HFF-Myc (cell line): Measurements from ENCODE around the gene MEOX1.
"Not testable (repeated sequence)": the region's sequence is repeated elsewhere in the genome, so short reads cannot be mapped to it uniquely, and the experiment has no call there.

ENCODE experiments used
- DNase-seq: peaks from one replicate; pipeline ENCODE4 v3.0.0-alpha.2; 2011; ENCODE audit warnings: low read depth; ENCODE audit errors: extremely low read depth
- H3K4me3 ChIP-seq: replicated peaks from 2 replicates; pipeline ENCODE4 v1.5.1; 2011; ENCODE audit warnings: low read depth, mild to moderate bottlenecking, control low read depth, low read length
- TF ChIP-seq, protein P1 (sequence below): IDR thresholded peaks from 2 replicates; pipeline ENCODE4 v1.5.1; 2012; ENCODE audit warnings: mild to moderate bottlenecking, low read depth, low read length, control low read depth; ENCODE audit errors: missing control alignments

MEOX1 gene

GRCh38 chr17:43609613-43610385 is 51.9 kb downstream of the MEOX1 start:
- no peak overlapping the region for H3K4me3 ChIP-seq
- DNase-seq, result no peak
- TF ChIP-seq, protein P1, sequence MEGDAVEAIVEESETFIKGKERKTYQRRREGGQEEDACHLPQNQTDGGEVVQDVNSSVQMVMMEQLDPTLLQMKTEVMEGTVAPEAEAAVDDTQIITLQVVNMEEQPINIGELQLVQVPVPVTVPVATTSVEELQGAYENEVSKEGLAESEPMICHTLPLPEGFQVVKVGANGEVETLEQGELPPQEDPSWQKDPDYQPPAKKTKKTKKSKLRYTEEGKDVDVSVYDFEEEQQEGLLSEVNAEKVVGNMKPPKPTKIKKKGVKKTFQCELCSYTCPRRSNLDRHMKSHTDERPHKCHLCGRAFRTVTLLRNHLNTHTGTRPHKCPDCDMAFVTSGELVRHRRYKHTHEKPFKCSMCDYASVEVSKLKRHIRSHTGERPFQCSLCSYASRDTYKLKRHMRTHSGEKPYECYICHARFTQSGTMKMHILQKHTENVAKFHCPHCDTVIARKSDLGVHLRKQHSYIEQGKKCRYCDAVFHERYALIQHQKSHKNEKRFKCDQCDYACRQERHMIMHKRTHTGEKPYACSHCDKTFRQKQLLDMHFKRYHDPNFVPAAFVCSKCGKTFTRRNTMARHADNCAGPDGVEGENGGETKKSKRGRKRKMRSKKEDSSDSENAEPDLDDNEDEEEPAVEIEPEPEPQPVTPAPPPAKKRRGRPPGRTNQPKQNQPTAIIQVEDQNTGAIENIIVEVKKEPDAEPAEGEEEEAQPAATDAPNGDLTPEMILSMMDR, result no peak

GRCh38 chr17:43608313-43608712 is 53.4 kb downstream of the MEOX1 start:
- no peak for DNase-seq
- TF ChIP-seq, protein P1, result no peak
- no peak overlapping the region for H3K4me3 ChIP-seq

DNA sequence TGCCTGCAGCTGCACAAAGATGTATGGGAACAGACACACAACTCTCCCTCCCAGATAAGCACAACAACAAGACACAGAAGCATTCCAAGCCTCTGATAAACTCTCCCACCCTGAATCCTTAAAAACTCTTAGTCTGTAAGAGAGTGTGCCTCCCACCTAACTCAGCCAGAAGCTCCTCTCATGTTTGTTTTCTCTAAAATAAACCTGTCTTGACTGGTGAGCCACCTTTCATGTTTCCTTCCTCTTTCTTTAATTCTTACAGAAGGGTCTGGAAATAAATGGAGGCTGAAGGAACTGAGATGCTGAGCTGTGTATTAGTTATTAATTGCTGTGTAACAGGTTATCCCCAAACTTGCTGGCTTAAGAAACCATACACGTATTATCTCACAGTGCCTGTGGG is 57.2 kb downstream of the MEOX1 start:
- TF ChIP-seq, protein P1, result no peak
- no peak for DNase-seq
- H3K4me3 ChIP-seq, result no peak overlapping the region

- no peak for DNase-seq
- TF ChIP-seq, protein P1, result no peak
These were observed 58.4 kb downstream of the MEOX1 start for GRCh38 chr17:43603321-43603720.

GRCh38 chr17:43602556-43602955 is 59.2 kb downstream of the MEOX1 start:
- H3K4me3 ChIP-seq, DNase-seq: not testable (repeated sequence)

More at GRCh38 chr17:43603321-43603720, 58.4 kb downstream of the MEOX1 start:
- H3K4me3 ChIP-seq, result no peak overlapping the region

DNA sequence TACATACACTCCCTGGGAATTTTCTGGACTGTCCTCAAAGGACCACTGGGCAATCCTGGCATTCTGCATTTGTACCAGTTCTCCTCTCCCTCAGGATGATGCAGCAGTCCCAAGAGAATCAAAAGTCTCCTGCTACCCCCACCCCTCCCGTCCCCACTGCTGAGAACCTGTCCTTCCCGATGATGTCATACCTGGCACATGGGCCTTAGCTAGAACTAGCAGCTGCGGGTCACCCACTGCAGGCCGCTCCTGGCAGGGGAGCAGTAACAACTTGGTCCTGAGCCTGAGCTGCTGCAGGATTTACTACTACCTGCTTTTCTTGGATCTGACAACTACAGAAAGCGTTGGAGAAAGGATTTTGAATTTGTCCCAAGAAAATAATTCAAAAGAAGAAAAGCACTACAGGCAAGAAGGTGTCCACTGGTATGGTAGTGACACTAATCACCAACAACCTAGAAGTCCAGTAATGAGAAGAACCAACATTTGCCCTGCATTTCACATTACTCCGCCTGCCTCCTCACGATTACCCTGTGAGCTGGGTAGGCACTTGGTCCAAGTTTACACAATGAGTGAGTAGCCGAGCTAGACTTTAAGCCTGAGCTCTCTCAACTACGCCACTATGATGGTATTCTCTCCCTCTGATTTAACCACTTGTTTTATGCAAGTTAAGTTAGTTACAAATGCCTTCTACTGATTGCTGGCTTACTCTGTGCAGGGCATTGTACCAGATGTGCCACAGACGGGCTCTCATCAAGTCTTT is 60.3 kb downstream of the MEOX1 start:
- no peak overlapping the region for H3K4me3 ChIP-seq
- TF ChIP-seq, protein P1, result no peak
- DNase-seq, result no peak

DNA sequence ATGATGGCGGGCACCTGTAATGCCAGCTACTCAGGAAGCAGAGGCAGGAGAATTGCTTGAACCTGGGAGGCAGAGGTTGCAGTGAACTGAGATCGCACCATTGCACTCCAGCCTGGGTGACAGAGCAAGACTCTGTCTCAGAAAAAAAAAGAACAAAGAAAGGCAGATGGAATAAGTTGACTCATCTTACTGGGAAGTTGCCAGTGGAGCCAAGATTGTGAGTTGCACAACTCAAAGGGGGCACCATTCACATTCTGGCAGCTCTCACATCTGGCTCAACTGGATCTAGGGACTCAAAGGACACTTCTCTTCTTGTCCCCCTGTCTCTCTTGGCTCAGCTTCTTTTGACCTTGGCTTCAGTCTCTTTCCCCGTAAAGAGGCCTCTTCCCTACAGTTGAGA is 61.9 kb downstream of the MEOX1 start:
- no peak overlapping the region for H3K4me3 ChIP-seq
- peak; percentile 69 for DNase-seq
- TF ChIP-seq, protein P1, result no peak
